CD4-positive, alpha-beta T cell treated with Interleukin-4 for 1 hour (primary cell): Measurements from ENCODE around the gene PCMT1.

Source experiments
- DNase-seq, 2 donors: peaks; one replicate each; pipeline ENCODE4 v3.0.0-alpha.2; 2020 to 2022

The PCMT1 gene

DNA sequence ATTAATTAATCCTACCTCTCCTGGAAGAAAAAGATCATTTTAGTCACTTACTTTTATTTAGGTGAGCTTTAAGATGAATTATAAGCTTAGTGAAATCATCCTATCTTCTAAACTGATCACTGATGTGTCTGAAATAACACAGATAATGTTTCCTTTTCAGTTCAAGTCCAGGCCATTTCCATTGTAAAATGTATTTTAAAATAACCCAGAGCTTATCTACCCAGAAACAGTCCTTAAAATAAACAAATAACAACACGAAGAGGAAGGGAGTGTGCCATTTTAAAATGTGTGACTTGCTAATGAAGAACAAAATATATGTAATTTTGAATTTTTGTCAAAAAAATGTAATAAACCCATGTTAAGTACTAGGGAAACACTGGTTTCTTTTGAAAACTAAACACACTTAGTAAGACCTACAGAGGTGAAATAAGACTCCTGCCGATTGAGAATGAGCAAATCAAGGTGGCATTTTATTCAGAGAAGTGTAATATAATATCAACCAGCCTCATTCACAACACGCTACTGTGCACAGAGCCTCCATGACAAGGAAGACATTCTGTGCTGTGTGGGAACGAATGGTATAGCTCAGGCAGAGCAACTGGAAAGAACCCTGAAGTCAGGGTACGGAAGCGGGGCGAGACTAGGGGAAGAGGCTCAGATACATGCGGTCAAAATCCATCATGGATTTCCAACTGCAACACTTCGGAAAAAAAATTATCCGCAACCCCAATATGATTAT is 106.9 kb downstream of the PCMT1 start:
- no peak for DNase-seq

DNA sequence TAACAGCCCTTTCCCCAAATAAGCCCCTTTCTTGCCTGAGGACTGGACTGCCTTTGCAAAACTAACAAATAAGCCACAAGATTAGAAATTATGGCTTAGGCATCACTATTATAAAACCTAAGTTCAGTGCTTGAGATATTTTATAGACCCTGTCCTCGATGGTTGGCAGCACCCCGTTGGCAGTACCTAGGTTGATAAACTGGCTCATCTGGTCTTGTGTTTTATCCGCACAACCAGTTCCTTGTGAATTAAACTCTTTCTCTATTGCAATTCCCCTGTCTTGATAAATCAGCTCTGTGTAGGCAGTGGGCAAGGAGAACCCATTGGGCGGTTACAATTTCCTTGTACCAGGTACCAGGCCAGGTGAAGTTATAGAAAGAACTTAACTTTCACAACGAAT is 108.0 kb downstream of the PCMT1 start:
- no peak for DNase-seq

DNA sequence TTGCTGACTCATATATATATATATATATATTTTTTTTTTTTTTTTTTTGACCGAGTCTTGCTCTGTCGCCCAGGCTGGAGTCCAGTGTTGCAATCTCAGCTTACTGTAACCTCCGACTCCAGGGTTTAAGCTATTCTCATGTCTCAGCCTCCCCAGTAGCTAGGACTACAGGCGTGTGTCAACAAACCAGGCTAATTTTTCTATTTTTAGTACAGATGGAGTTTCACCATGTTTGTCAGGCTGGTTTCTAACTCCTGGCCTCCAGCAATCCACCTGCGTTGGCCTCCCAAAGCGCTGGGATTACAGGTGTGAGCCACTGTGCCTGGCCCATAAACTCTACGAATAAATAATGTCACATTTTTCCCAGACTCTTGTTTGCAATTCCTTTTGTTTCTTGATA is 109.8 kb downstream of the PCMT1 start:
- DNase-seq = no peak

DNA sequence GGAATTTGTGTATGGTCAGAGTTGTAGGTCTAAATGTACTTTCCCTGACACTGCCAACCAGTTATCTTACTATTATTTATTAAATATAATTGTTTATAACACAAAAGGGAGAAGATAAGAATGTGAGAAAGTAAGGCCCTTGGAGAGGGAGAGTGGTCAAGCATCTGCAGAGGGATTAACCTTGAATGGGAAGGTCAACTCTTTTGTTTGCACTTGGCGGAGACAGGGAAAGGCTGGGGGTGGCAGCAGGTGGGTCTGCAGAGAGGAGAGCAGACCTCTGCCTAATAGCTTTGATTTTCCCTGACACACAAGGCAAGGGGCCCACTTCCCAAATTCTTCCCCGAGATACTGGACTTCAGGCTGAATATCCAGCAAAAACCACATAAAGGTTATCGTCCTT is 110.4 kb downstream of the PCMT1 start:
- no peak for DNase-seq

DNA sequence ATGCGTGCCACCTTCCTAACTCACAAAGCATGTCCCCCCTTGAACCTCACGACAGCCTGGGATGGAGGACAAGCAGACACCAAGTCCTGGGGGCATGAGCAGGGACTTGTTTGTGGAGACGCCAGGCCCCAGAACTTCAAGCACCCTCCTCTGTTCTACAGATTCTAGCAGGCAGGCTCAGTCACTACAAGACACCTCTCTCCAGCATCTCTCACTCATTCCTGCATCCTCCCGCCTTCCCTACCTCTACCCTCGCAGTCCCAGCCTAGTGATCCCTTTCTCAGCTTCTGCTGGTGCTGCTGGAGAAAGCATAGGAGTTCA is 110.9 kb downstream of the PCMT1 start:
- DNase-seq = no peak
